WI38 (cell line): ENCODE data around the gene PRPF39.
"Not testable (repeated sequence)": the region's sequence is repeated elsewhere in the genome, so short reads cannot be mapped to it uniquely, and the experiment has no call there.

Experiments
- H3K4me3 ChIP-seq: 2 replicates; pipeline ENCODE4 v1.5.1; 2011; ENCODE audit warnings: low read depth, mild to moderate bottlenecking, control low read depth, low read length
- TF ChIP-seq, protein P1 (sequence below): IDR thresholded peaks from 2 replicates; pipeline ENCODE4 v1.5.1; 2012; ENCODE audit warnings: low read depth, mild to moderate bottlenecking, control low read depth, low read length

The PRPF39 gene

DNA sequence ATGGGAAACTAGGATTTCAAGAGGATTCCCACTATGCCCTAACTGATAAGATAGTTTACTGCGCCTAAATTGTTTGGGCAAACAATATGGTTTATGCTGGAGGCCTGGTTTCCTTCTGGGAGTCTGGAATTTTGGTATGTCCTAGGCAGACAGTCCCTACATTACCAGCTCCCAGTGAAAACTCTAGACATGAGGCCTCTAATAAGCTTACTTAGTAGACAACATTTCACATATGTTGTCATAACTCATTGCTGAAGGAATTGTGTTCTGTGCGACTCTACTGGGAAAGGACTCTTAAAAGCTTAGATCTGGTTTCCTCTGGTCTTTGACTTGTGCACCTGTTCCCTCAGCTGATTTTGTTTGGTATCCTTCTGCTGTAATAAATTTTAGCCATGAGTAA, 18.0 kb upstream of the PRPF39 start:
- H3K4me3 ChIP-seq, result no peak overlapping the region
- TF ChIP-seq, protein P1, sequence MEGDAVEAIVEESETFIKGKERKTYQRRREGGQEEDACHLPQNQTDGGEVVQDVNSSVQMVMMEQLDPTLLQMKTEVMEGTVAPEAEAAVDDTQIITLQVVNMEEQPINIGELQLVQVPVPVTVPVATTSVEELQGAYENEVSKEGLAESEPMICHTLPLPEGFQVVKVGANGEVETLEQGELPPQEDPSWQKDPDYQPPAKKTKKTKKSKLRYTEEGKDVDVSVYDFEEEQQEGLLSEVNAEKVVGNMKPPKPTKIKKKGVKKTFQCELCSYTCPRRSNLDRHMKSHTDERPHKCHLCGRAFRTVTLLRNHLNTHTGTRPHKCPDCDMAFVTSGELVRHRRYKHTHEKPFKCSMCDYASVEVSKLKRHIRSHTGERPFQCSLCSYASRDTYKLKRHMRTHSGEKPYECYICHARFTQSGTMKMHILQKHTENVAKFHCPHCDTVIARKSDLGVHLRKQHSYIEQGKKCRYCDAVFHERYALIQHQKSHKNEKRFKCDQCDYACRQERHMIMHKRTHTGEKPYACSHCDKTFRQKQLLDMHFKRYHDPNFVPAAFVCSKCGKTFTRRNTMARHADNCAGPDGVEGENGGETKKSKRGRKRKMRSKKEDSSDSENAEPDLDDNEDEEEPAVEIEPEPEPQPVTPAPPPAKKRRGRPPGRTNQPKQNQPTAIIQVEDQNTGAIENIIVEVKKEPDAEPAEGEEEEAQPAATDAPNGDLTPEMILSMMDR, result no peak

DNA sequence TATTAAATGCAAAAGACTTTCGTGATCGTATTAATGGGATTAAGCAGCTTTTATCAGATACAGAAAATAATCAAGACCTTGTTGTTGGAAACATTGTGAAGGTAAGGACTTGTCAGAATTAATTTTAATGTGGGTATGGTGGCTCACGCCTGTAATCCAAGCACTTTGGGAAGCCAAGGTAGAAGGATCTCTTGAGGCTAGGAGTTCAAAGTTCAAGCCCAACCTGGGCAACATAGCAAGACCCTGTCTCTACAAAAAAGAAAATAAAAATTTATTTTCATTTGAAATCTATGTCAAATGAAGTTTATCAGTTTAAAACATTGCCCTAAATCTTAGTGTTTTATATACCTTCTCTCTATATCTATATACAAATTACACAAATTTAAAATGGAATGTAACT, 17.2 kb upstream of the PRPF39 start:
- TF ChIP-seq, protein P1, result no peak
- no peak overlapping the region for H3K4me3 ChIP-seq

DNA sequence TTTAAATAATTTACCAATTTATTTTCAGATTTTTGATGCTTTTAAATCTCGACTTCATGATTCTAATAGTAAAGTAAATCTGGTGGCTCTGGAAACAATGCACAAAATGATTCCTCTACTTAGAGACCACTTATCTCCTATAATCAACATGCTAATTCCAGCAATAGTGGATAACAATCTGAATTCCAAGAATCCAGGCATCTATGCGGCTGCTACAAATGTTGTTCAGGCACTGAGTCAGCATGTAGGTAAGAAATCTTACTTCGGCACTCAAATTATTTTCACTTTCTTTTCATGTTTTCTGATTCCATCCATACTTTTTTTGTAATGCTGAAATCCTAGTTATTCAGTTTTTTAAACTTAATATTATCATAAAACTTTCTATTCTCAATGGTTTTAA, 15.5 kb upstream of the PRPF39 start:
- no peak overlapping the region for H3K4me3 ChIP-seq
- TF ChIP-seq, protein P1, result no peak

DNA sequence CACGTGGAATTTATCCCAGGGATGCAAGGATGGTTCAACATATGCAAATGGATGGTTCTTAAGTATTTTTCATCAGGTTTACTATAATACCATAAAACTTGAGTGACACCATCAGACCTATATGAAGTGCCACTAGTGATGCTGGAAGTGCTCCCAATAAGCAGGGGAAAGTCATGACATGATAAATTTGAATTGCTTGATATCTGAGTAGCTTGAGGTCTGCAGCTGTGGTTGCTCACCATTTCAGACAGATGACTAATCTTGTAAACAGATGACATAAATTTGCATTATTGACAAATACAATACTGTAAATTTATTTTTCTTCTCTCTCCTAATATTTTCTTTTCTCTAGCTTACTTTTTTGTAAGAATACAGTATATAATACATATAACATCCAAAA, 13.7 kb upstream of the PRPF39 start:
- no peak overlapping the region for H3K4me3 ChIP-seq
- TF ChIP-seq, protein P1, result no peak

DNA sequence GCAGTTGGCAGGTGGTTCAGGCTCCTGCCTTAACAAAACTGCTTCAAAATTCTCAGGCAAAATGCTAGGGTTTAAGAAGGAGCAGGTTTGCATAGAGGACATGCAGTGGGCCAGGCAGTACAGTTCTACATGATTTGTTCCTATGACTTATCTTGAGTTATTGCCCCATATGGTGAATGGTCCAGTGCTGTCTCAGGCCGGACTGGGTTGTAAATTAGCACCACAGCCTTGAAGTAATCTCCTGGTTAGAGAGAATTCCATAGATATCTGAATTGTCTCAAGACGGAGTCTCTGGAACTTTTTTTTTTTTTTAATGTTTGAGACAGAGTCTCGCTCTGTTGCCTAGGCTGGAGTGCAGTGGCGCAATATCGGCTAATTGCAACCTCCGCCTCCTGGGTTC, 11.8 kb upstream of the PRPF39 start:
- H3K4me3 ChIP-seq, result no peak overlapping the region
- TF ChIP-seq, protein P1, result no peak

DNA sequence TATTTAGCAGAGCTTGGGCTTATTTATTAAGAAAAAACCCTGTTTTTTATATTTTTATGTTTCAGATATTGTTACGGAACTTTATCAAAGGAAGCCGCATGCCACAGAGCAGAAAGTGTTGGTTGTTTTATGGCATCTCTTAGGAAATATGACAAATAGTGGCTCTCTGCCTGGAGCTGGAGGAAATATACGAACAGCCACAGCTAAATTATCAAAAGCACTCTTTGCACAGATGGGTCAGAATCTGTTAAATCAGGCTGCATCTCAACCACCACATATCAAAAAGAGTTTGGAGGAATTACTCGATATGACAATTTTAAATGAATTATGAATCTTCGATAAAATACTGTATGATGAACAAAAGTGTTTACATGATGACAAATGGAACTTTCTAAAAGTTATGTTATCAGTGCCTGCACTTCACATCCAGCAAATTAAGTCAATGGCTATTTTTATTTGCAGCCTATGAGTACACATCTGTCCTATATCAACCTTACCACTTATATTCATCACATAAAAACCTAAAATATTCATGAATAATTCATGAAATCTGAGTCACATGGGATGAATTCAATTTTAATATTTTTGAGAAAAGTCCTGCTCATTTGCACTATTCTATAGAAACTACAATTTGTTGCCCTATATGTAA, 10.6 kb upstream of the PRPF39 start:
- TF ChIP-seq, protein P1, result no peak
- H3K4me3 ChIP-seq, result no peak overlapping the region

DNA sequence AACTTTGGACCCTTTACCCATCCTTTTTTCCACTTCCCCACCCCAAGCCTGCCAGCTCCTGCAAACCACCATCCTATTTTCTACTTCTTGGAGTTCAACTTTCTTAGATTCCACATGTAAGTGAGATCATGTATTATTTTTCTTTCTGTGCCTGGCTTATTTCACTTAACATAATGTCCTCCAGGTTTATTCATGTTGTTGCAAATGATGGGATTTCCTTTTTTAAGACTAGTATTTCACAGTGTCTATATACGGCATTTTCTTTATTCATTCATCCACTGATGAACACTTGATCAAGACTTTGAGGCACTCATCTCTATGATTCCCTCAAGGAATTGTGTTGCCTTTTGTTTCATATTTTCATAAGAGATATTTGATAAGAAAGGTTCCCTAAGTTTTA, 5.6 kb upstream of the PRPF39 start:
- TF ChIP-seq, protein P1, result no peak

DNA sequence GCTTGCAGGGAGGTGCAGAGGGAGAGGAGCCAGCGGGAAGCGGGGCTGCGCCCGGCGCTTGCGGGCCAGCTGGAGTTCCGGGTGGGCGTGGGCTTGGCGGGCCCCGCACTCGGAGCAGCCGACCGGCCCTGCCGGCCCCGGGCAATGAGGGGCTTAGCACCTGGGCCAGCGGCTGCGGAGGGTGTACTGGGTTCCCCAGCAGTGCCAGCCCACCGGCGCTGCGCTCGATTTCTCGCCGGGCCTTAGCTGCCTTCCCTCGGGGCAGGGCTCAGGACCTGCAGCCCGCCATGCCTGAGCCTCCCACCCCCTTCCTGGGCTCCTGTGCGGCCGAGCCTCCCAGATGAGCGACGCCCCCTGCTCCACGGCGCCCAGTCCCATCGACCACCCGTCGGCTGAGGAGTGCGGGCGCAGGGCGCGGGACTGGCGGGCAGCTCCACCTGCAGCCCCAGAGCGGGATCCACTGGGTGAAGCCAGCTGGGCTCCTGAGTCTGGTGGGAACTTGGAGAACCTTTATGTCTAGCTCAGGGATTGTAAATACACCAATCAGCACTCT, 3.4 kb upstream of the PRPF39 start:
- H3K4me3 ChIP-seq, result not testable (repeated sequence)

More for the DNA sequence above, 5.6 kb upstream of the PRPF39 start:
- H3K4me3 ChIP-seq, result no peak overlapping the region

DNA sequence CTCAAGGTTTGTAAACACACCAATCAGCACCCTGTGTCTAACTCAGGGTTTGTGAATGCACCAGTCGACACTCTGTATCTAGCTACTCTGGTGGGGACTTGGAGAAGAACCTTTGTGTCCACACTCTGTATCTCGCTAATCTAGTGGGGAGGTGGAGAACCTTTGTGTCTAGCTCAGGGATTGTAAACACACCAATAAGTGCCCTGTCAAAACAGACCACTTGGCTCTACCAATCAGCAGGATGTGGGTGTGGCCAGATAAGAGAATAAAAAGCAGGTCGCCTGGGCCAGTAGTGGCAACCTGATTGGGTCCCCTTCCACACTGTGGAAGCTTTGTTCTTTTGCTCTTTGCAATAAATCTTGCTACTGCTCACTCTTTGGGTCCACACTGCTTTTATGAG, 2.8 kb upstream of the PRPF39 start:
- not testable (repeated sequence) for H3K4me3 ChIP-seq
